NT2/D1 (cell line): Measurements from ENCODE around the gene KRT71.

ENCODE experiments used
- YY1 ChIP-seq: IDR thresholded peaks from 2 replicates; pipeline ENCODE4 v1.6.1; 2011; ENCODE audit not compliant: insufficient read length, insufficient read depth
- ZNF274 ChIP-seq: IDR thresholded peaks from 2 replicates; pipeline ENCODE4 v1.6.1; 2011; ENCODE audit warnings: mild to moderate bottlenecking, low read depth, low read length

- TF ChIP-seq ZNF274, result no peak
- no peak for TF ChIP-seq YY1
Measured at GRCh38 chr12:52539821-52540173, 13.1 kb downstream of the KRT71 start.
